ENCODE measurements around the gene AASDHPPT. TPM values are rescaled to one million over a fixed set of nuclear protein-coding genes. Genes with fewer than 3 reads are reported as not detected.
A peak's percentile ranks its signal among the peaks of the same experiment; 100 is the strongest.

Gene AASDHPPT
- total RNA-seq, 1 donor from 2014 or later: 17.6 TPM

GRCh38 chr11:106087815-106088435 is 10.5 kb downstream of the AASDHPPT start:
- no peak overlapping the region for H3K27ac ChIP-seq
- DNase-seq (ENCODE audit: low spot score in 2 of 2): peak in 1 of 2 donors; percentile 72
- no peaks in the 10 kb centered on the region for H3K9me3 ChIP-seq
- H3K4me3 ChIP-seq: peak overlapping the region in 1 of 2 donors; percentile 33
- peak; percentile 41 to 91 (median 80) for TF ChIP-seq CTCF (IDR thresholded peaks at IDR 0.05)
- H3K27me3 ChIP-seq: no peaks in the 10 kb centered on the region
- peaks cover 13 to 17% of the 10 kb centered on the region in 2 donors for H3K36me3 ChIP-seq
- intact Hi-C loops (cut with DNase I): no loop called here
- peaks cover 4 to 18% of the 10 kb centered on the region in 2 donors for H3K4me1 ChIP-seq

GRCh38 chr11:106088896-106089295 is 11.4 kb downstream of the AASDHPPT start:
- Histone ChIP-seq H3K27me3 (no peaks in the 10 kb centered on the region), H3K9me3 (no peaks in the 10 kb centered on the region), H3K27ac (no peak overlapping the region), H3K36me3 (peaks cover 11 to 24% of the 10 kb centered on the region in 2 donors), H3K4me1 (peaks cover 4 to 18% of the 10 kb centered on the region in 2 donors), H3K4me3 (no peak overlapping the region)
- no peak for DNase-seq (ENCODE audit: low spot score in 2 of 2)
- intact Hi-C loops (cut with DNase I): no loop called here
- TF ChIP-seq CTCF (IDR thresholded peaks at IDR 0.05): no peak

GRCh38 chr11:106091480-106092123 is 14.1 kb downstream of the AASDHPPT start:
- TF ChIP-seq CTCF (IDR thresholded peaks at IDR 0.05): no peak
- no peak for DNase-seq (ENCODE audit: low spot score in 2 of 2)
- intact Hi-C loops (cut with DNase I): no loop called here
- peaks cover 20 to 44% of the 10 kb centered on the region in 2 donors for H3K36me3 ChIP-seq
- H3K9me3 ChIP-seq: no peaks in the 10 kb centered on the region
- H3K27me3 ChIP-seq: no peaks in the 10 kb centered on the region
- peaks cover 4 to 16% of the 10 kb centered on the region in 2 donors for H3K4me1 ChIP-seq
- no peak overlapping the region for H3K4me3 ChIP-seq
- H3K27ac ChIP-seq: no peak overlapping the region

- no peak overlapping the region for H3K27ac ChIP-seq
- H3K27me3 ChIP-seq: no peaks in the 10 kb centered on the region
- H3K4me1 ChIP-seq: peaks cover 4 to 15% of the 10 kb centered on the region in 2 donors
- peaks cover 28 to 53% of the 10 kb centered on the region in 2 donors for H3K36me3 ChIP-seq
- no peak overlapping the region for H3K4me3 ChIP-seq
- TF ChIP-seq CTCF (IDR thresholded peaks at IDR 0.05): no peak
- H3K9me3 ChIP-seq: no peaks in the 10 kb centered on the region
- intact Hi-C loops (cut with DNase I): no loop called here
- DNase-seq (ENCODE audit: low spot score in 2 of 2): no peak
These were observed 15.0 kb downstream of the AASDHPPT start for GRCh38 chr11:106092446-106092845.

- H3K9me3 ChIP-seq: no peaks in the 10 kb centered on the region
- H3K36me3 ChIP-seq: peaks cover 22 to 48% of the 10 kb centered on the region in 2 donors
- H3K27me3 ChIP-seq: no peaks in the 10 kb centered on the region
- TF ChIP-seq CTCF (IDR thresholded peaks at IDR 0.05): no peak
- no peaks in the 10 kb centered on the region for H3K4me1 ChIP-seq
- H3K27ac ChIP-seq: no peak overlapping the region
- H3K4me3 ChIP-seq: no peak overlapping the region
- no peak for DNase-seq (ENCODE audit: low spot score in 2 of 2)
- intact Hi-C loops (cut with DNase I): no loop called here
These were observed 21.6 kb downstream of the AASDHPPT start for GRCh38 chr11:106098893-106099553.

All from ascending aorta (tissue), 2 donors.